Posterior cingulate gyrus (tissue), 11 donors: ENCODE data around the gene ZCCHC8.

Experiments
- DNase-seq, 10 donors: peaks; one replicate each; pipeline versions ENCODE4 v3.0.0 to v3.0.0-alpha.2; 2020 to 2021; ENCODE audit warnings: mixed read lengths in 3 of 10
- intact Hi-C: fragments of 100-400 bp; cut with DNase I; formaldehyde crosslinking; loops from one replicate; pipeline ENCODE4 v1.15.1; 2023

Gene ZCCHC8

DNA sequence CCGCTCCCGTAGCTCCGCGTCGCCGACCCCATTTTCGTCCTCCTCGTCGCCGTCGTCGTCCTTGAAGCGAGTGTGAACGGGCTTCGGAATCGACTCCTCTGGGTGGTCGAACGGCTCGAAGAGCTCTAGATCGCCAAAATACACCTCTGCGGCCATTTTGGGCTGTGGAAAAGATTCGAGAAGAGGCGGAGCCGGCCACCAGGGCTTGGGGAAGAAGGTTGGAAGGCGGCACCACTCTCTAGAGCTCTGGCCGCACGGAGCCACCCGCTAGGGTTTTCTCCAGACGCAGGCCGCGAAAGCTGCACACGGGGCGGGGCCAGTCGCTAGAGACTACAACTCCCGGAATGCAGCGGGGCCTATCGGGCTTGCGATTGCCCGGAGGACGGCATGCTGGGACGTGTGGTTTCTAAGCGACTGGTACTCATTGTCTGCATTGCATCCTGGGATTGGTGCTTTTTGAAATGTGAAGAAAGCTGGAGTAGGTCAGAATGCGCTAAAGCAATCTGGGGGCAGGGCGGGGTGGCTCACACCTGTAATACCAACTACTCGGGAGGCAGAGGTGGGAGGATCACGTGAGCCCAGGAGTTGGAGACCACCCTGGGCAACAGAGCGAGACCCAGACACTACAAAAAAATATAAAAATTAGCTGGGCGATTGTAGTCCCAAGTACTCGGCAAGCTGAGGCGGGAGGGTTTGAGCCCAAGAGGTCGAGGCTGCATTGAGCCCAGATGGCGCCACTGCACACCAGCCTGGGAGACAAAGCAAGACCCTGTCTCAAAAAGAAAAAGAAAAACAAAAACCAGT is at the start of gene ZCCHC8:
Gene ZCCHC8, minus strand, starts transcription at position 248 of the 804 bp plus-strand sequence. Its CDS starts 92 bp downstream, at position 156.
- intact Hi-C loops: loop anchor here (1.0 to 2.0 kb wide), 2 partner anchors 26 to 78 kb away; partner anchors contain the start of genes CLIP1 and KNTC1

DNA sequence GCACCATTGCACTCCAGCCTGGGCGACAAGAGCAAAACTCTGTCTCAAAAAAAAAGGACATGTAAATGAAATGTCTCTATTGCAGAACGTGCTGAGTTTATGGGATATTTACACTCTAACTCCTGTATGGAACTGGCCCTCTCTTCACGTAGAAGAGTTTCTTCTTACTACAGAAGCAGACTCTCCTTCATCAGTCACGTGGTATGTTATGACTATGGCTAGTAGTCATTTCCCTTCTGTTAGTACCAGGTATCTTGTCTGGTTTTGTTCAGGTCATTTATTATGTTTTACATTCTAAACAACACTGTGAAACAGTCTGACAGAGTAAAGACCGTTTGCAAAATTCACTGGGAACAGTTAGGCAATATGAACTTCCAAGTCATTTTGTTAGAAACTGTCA is 46.6 kb upstream of the ZCCHC8 start:
- DNase-seq: no peak
- intact Hi-C loops: no loop called here

More for the DNA sequence above, at the start of gene ZCCHC8:
- DNase-seq: peak; percentile 93 to 99 (median 97)

DNA sequence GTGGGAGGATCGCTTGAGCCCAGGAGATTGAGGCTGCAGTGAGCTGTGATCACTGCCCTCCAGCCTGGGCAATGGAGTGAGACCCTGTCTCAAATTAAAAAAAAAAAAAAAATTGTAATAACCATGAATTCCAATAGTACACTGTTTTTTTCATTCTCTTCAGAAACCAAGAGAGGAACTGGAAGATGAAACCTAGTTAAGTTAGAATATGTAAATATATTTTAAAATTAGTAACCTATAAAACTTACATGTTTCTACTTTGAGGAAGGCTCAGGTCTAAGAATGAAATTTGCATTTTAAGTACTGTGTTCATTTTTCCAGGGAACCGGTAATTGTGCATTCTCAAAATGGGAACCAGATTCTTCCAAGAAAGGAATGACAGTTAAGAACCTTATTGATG is 45.1 kb upstream of the ZCCHC8 start:
- DNase-seq: no peak
- intact Hi-C loops: no loop called here

GRCh38 chr12:122544537-122544936 is 43.8 kb upstream of the ZCCHC8 start:
- intact Hi-C loops: no loop called here
- DNase-seq: no peak

- no peak for DNase-seq
- intact Hi-C loops: no loop called here
These were observed 37.8 kb upstream of the ZCCHC8 start for GRCh38 chr12:122538496-122538895.

GRCh38 chr12:122537021-122537420 is 36.3 kb upstream of the ZCCHC8 start:
- DNase-seq: no peak
- intact Hi-C loops: no loop called here

- intact Hi-C loops: no loop called here
- DNase-seq: no peak
These were observed 33.1 kb upstream of the ZCCHC8 start for GRCh38 chr12:122533856-122534255.

DNA sequence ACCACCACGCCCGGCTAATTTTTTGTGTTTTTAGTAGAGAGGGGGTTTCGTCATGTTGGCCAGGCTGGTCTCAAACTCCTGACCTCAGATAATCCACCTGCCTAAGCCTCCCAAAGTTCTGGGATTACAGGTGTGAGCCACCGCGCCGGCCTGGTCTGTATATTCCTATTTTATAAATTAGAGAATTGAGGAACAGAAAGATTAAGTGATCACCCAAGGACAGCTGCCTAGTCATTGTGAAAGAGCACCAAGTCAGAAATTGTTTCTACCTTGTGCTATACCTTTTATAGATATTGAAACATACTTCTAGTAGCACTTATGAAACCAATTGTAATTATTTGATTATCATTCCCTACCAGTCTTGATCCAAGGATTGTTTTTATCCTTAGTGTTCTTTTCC is 28.3 kb upstream of the ZCCHC8 start:
- intact Hi-C loops: no loop called here
- DNase-seq: no peak

GRCh38 chr12:122528582-122528981 is 27.9 kb upstream of the ZCCHC8 start:
- intact Hi-C loops: no loop called here
- no peak for DNase-seq

DNA sequence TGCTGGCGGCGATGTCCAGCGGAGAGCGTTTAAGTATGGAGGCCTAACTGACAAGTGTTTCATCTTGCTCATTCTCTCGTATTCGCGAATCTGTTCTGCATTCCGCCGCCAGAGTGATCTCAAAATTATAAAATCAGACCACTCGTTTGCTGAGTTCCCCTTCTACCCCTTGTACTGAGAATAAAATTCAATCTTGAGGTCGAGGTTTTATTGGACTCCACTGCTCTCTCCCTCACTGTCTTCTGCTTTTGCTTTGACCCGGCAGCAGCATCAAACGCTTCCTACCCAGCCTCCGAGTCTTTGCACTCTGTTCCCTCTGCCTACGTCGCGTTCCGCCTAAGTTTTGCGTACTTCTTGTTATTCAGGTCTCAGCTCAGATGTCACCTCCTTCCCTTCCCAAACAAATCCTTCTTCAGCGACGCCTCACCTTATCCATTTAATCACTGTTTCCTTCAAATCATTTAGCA is 26.8 kb upstream of the ZCCHC8 start:
- intact Hi-C loops: loop anchor here (1.0 kb wide), 2 partner anchors 26 to 225 kb away; partner anchors contain the start of gene DENR
- DNase-seq: peak in 2 of 10 donors; percentile 29 to 82

DNA sequence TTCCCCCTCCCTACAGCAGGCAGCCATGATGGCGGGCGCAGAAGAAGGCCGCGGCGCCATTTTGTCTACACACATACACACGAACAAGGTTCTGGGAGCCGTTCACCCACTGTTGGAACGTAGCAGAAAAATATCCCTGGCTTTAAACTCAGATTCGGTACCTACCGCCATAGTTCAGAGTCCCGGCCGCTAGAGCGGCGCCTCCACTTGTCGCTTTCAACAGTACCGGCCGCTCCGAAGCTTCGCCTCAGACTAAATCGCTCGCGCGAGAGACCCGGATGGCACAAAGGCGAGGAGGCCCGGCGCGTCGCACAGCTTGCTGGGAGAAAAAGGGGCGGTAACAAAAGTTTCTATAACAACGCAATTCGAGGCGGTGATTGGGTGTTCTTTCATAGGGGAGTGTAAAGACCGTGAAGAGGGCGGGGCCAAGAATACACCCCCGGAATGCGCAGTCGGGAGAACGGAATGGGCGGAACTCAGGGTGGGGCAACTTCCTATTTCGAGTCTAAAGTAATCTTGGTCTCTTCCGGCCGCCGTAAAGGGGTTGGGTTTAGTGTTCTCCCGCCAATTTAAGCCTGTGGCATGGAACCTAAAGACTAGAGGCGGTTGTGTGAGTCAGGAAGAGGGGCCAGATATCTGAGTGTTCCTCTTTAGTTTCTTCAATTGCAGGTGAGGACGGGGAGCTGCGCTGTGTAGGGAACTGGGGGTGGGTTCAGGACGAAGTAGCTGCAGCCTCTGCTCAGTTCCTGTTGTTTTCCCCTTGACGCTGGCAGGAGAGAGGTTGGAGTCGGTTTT is 26.1 kb upstream of the ZCCHC8 start, which contains the start of the genes KNTC1 and RSRC2:
Gene KNTC1, plus strand, starts transcription at position 567 of the 795 bp plus-strand sequence. CDS start 2,815 bp downstream, outside the sequence.
Gene RSRC2, minus strand, starts transcription at position 254 of the 795 bp plus-strand sequence. Its CDS starts 83 bp downstream, at position 171.
- DNase-seq: peak; percentile 95 to 100 (median 98)

GRCh38 chr12:122523846-122524718 is 23.4 kb upstream of the ZCCHC8 start:
- intact Hi-C loops: no loop called here
- no peak for DNase-seq

More for the DNA sequence above, 26.1 kb upstream of the ZCCHC8 start, which contains the start of the genes KNTC1 and RSRC2:
- intact Hi-C loops: loop anchor here (1.0 kb wide), 2 partner anchors 26 to 225 kb away; partner anchors contain the start of gene DENR

- intact Hi-C loops: no loop called here
- no peak for DNase-seq
These were observed 22.5 kb upstream of the ZCCHC8 start for GRCh38 chr12:122523280-122523679.

- intact Hi-C loops: no loop called here
These were observed 19.9 kb upstream of the ZCCHC8 start for GRCh38 chr12:122520676-122521075.

DNA sequence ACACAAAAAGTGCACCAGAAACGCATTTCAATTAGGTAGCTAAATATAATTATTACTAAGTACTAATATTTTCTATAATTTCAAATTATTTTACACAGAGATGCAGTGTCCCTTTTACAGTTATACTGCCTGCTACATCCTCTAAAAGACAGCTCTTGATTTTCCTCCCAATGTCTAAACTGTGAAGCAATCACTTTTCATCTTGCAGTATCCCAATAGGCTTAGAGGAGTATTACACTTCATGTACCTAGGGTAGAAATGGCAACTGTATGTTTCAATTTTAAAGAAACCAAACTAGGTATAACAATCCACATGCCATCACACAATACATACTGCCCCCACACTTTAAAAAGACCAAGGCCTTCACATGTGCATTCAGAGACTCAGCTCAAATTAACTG is 18.7 kb upstream of the ZCCHC8 start:
- intact Hi-C loops: no loop called here
- no peak for DNase-seq

More at GRCh38 chr12:122520676-122521075, 19.9 kb upstream of the ZCCHC8 start:
- no peak for DNase-seq

GRCh38 chr12:122518908-122519307 is 18.2 kb upstream of the ZCCHC8 start:
- intact Hi-C loops: no loop called here
- DNase-seq: no peak

DNA sequence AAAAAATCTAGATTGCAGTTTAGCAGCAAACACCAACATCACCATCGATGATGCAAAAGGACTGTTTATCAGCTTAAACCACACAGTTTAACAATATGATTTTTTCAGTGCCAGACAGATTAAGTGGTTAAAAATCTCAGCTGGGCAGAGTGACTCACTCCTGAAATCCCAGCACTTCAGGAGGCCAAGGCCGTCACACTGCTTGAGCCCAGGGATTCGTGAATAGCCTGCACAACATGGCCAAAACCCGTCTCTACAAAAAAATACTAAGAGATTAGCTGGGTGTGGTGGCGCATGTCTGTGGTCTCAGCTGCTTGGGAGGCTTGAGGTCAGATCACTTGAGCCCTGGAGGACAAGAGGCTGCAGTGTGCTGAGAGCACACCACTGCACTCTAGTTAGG is 17.1 kb upstream of the ZCCHC8 start:
- no peak for DNase-seq
- intact Hi-C loops: no loop called here

- intact Hi-C loops: no loop called here
- DNase-seq: no peak
These were observed 16.0 kb upstream of the ZCCHC8 start for GRCh38 chr12:122516544-122517361.

- intact Hi-C loops: no loop called here
These were observed 14.5 kb upstream of the ZCCHC8 start for GRCh38 chr12:122515275-122515674.

More at GRCh38 chr12:122515275-122515674, 14.5 kb upstream of the ZCCHC8 start:
- no peak for DNase-seq
